Measurements from ENCODE around the gene CCL17.

The CCL17 gene

DNA sequence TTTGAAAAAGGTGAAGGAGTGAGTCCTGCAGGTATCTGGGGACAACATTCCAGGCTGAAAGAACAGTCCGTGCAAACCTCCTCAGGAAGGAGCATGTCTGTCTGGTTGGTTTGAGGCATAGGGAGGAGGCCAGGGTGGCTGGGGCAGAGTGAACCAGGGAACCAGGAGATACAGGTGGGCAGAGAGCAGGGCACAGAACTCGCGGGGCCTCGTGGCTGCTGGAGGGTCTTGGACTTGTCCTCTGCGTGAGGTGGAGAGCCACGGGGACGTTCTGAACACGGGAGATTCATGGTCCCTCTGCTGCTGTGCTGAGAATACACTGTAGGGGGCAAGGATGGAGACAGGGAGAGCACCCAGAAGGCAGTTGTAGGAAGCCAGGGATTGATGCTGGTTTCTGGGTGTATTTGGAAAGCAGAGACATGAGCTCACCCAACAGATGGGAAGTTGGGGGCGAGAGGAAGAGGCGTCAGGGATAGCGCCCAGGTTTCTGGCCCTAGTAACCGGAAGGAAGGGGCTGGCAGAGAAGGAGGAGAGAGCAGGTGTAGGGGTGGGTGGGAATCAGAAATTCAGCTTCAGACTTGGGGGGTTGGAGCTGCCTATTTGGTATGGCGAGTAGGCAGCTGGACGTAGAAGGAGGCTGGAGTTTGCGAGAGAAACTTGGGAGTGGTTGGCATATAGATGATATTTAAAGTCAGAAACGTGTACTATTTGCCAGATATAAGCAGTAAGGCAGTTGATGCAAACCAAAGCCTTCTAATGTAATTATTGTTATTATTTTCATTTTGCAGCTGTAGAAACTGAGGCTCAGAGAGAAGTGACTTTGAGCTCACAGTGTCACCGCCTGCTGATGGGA is at the start of gene CCL17:
CCL17 (plus strand) TSS at position 803 of the 853 bp plus-strand sequence. CDS start 9,166 bp downstream, outside the sequence.
- H3K4me3 Mint-ChIP-seq, result no peak within 1 kb of the TSS
- H3K4me1 Mint-ChIP-seq (ENCODE audit: low read depth), result peaks cover 10% of the 10 kb centered on the region
- no peaks in the 10 kb centered on the region for H3K36me3 Mint-ChIP-seq (ENCODE audit: low read depth)
- no peaks in the 10 kb centered on the region for H3K9me3 Mint-ChIP-seq
- no peak within 1 kb of the TSS for H3K27ac Mint-ChIP-seq
- no peaks in the 10 kb centered on the region for H3K27me3 Mint-ChIP-seq

DNA sequence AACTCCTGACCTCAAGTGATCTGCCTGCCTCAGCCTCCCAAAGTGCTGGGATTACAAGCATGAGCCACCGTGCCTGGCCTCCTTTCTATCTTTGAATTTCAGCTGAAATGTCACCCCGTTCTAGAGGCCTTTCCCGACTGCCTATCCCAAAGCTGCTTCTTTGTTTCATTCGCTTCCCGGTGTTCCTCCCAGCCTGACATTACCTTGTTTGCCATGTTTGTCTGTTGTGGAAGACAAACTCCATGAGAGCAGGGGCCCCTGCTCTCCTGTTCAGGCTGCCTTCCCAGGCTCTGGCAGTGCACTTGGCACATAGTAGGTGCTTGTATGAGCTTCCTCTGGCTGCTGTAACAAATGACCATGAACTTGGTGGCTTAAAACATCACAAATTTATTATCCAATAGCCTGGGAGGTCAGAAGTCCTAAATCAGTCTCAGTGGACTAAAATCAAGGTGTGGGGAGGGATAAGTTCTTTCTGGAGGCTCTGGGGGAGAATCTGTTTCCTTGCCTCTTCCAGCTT is 48.6 kb upstream of the CCL17 start:
- no peaks in the 10 kb centered on the region for H3K9me3 Mint-ChIP-seq
- no peak overlapping the region for H3K27ac Mint-ChIP-seq
- H3K27me3 Mint-ChIP-seq, result peaks cover 8% of the 10 kb centered on the region
- H3K36me3 Mint-ChIP-seq (ENCODE audit: low read depth), result no peaks in the 10 kb centered on the region
- H3K4me1 Mint-ChIP-seq (ENCODE audit: low read depth), result peaks cover 19% of the 10 kb centered on the region
- H3K4me3 Mint-ChIP-seq, result no peak overlapping the region

DNA sequence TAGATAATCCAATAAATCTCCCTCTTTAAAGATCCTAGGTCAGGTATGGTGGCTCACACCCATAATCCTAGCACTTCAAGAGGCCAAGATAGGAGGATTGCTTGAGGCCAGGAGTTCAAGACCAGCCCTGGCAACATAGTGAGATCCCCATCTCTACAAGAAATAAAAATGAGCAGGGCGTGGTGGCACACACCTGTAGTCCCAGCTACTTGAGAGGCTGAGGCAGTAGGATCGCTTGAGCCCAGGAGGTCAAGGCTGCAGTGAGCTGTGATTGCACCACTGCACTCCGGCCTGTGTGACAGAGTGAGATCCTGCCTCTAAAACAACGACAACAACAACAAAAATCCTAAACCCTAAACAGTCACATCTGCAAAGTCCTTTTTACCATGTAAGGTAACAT is 48.0 kb upstream of the CCL17 start:
- H3K4me1 Mint-ChIP-seq (ENCODE audit: low read depth), result peaks cover 19% of the 10 kb centered on the region
- no peaks in the 10 kb centered on the region for H3K9me3 Mint-ChIP-seq
- H3K36me3 Mint-ChIP-seq (ENCODE audit: low read depth), result no peaks in the 10 kb centered on the region
- H3K27ac Mint-ChIP-seq, result no peak overlapping the region
- no peak overlapping the region for H3K4me3 Mint-ChIP-seq
- H3K27me3 Mint-ChIP-seq, result peaks cover 8% of the 10 kb centered on the region

DNA sequence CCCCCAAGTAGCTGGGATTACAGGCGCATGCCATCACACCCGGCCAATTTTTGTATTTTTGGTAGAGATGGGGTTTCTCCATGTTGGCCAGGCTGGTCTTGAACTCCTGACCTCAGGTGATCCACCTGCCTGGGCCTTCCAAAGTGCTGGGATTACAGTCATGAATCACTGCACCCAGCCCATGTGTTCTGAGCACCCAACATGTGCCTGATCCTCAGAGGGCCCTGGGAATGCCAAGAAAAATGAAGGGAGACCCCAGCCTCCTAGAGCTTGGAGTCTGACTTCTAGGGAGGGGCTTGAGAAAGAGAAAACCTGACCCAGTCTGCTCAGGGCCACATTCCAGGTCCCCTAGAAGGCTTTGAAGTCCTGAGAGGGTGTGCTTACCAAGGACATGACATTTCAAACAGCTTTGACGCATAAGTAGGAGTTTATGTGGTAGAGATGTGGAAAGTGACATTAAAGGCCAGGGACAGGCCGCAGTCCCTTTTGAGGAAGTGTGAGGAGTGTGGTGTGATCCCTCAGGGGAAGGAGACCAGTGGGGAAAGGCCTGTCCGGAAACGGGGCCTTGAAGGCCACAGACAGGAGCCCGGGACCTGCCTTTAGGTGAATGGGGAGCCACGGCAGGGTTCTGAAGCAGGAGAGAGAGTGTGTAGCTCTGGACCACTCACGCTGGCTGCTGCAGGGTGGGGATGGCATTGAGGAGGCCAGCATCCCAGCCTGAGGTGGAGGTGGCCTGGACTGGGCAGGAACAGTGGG is 47.1 kb upstream of the CCL17 start:
- peaks cover 19% of the 10 kb centered on the region for H3K4me1 Mint-ChIP-seq (ENCODE audit: low read depth)
- H3K36me3 Mint-ChIP-seq (ENCODE audit: low read depth), result no peaks in the 10 kb centered on the region
- peak overlapping the region; percentile 74 for H3K4me3 Mint-ChIP-seq
- H3K27me3 Mint-ChIP-seq, result no peaks in the 10 kb centered on the region
- H3K9me3 Mint-ChIP-seq, result no peaks in the 10 kb centered on the region
- peak overlapping the region; percentile 91 for H3K27ac Mint-ChIP-seq

DNA sequence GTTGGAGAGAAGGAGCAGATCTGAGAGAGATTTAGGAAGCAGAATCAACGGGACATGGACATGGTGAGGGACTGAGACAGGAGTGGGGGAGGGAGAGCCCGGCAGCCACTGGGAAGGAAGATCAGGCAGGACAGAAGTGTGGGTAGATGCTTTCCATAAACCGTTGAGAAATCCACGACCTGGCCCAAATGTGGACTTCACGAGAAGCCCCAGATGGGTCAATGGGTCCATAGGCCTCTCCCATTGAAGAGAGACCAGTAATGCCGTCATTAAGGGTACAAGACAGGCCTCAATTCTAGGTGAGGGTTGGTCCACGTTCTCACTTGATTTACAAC is 46.5 kb upstream of the CCL17 start:
- Mint-ChIP-seq H3K36me3 (ENCODE audit: low read depth) (no peaks in the 10 kb centered on the region), H3K27me3 (no peaks in the 10 kb centered on the region), H3K4me3 (peak overlapping the region; percentile 74), H3K9me3 (no peaks in the 10 kb centered on the region), H3K4me1 (ENCODE audit: low read depth) (peaks cover 19% of the 10 kb centered on the region), H3K27ac (peak overlapping the region; percentile 91)

DNA sequence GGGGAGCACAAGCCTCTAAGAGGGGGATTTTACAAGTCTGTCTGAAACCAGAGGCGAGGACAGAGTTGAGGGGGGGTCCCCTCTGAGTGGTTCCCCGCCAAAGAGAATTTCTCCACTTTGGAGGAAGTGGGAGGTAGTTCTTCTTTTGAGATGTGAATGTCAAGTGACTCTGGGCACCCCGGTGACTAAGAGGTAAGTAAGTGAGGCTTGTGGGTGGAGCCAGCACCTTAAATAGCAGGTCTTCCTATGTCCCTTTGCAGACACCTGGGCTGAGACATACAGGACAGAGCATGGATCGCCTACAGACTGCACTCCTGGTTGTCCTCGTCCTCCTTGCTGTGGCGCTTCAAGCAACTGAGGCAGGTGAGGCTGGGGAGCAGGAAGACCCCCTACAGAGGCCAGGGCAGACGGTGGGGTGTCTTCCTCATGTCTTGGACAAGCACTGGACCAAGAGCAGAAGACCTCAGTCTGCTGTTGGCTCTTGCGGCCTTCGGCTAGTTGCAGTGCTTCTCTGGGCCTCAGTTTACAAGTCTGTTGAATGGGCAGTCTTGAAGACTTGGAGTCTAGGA is 46.0 kb upstream of the CCL17 start, which contains the start of gene CCL22:
CCL22 (plus strand) TSS at position 257 of the 569 bp plus-strand sequence; CDS start at position 291, 34 bp downstream.
- peak within 1 kb of the TSS; percentile 74 for H3K4me3 Mint-ChIP-seq
- peak within 1 kb of the TSS; percentile 91 for H3K27ac Mint-ChIP-seq
- no peaks in the 10 kb centered on the region for H3K9me3 Mint-ChIP-seq
- H3K4me1 Mint-ChIP-seq (ENCODE audit: low read depth), result peaks cover 19% of the 10 kb centered on the region
- no peaks in the 10 kb centered on the region for H3K27me3 Mint-ChIP-seq
- no peaks in the 10 kb centered on the region for H3K36me3 Mint-ChIP-seq (ENCODE audit: low read depth)

DNA sequence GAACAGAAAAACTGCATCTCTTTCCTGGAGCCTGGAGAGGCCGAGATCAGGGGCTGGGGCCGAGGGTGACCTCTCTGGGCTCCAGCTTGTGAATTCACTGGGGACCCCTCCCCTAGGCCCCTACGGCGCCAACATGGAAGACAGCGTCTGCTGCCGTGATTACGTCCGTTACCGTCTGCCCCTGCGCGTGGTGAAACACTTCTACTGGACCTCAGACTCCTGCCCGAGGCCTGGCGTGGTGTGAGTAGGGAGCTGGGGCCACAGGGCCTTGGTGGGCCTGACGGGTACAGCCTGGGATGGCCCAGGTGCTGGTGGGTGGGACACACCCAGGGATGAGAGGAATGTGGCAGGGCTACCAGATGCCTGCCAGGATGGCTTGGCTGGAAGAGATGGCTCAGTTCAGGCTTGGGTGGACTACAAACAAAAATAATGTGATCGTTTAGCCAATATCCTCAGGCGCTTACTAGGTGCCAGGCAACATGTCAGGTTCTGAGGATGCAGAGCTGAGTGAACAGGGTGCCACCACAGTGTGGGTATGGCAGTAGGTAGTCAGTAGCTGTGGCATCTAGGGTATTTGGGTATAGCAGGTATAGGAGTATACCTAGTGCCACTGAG is 44.1 kb upstream of the CCL17 start:
- H3K36me3 Mint-ChIP-seq (ENCODE audit: low read depth), result no peaks in the 10 kb centered on the region
- H3K4me3 Mint-ChIP-seq, result peak overlapping the region; percentile 60
- H3K4me1 Mint-ChIP-seq (ENCODE audit: low read depth), result peaks cover 19% of the 10 kb centered on the region
- H3K27me3 Mint-ChIP-seq, result peaks cover 5% of the 10 kb centered on the region
- H3K27ac Mint-ChIP-seq, result no peak overlapping the region
- H3K9me3 Mint-ChIP-seq, result no peaks in the 10 kb centered on the region

DNA sequence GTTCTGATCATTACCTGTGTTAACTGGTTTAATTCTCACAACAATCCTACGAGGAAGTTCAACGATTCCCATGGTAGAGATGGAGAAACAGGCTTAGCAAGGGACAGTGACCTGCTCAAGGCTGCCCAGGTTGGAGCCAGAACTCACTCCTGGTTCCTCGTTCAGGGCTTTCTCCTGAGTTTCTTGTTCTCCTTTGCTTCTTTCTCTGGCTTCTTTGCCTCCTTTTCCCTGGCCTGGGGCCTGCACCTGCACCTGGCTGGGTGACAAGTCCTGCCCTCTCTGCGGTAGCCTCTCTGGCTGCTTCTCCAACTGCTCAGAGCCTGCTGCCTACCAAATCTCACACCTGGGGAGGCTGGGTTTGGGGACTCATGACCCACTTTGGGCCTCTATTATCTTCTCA is 43.2 kb upstream of the CCL17 start:
- Mint-ChIP-seq H3K4me3 (peak overlapping the region; percentile 42), H3K4me1 (ENCODE audit: low read depth) (peaks cover 19% of the 10 kb centered on the region), H3K36me3 (ENCODE audit: low read depth) (no peaks in the 10 kb centered on the region), H3K27ac (no peak overlapping the region), H3K9me3 (no peaks in the 10 kb centered on the region), H3K27me3 (peaks cover 6% of the 10 kb centered on the region)

DNA sequence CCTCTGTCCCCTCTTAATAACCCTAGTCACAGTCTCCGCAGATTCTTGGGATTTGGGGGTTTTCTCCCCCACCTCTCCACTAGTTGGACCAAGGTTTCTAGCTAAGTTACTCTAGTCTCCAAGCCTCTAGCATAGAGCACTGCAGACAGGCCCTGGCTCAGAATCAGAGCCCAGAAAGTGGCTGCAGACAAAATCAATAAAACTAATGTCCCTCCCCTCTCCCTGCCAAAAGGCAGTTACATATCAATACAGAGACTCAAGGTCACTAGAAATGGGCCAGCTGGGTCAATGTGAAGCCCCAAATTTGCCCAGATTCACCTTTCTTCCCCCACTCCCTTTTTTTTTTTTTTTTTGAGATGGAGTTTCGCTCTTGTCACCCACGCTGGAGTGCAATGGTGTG is 40.4 kb upstream of the CCL17 start:
- Mint-ChIP-seq H3K9me3 (no peaks in the 10 kb centered on the region), H3K36me3 (ENCODE audit: low read depth) (no peaks in the 10 kb centered on the region), H3K27me3 (peaks cover 12% of the 10 kb centered on the region), H3K4me1 (ENCODE audit: low read depth) (peaks cover 3% of the 10 kb centered on the region), H3K27ac (no peak overlapping the region), H3K4me3 (no peak overlapping the region)

DNA sequence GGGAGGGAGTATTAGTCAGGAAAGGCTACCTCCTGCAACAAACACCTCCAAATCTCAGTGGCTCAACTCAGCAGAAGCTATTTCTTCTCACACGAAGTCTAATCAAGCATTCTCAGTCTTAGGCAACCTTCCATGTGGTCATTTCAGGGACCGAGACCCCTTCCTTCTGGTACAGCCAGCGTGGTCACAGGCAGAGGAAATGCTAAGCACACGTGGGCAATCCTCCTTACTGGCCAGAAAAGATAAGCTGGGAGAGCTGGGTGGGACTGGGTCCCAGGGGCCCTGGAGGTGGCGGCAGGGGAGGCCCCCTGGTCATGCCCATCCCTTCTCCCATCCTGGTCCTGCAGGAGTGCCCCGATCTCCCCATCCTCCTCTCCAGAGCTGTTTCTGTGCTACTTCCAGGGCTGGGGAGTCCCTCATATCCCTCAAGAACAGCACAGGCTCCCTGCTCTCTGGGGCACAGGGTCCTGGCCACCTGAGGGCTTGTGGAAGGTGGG is 38.0 kb upstream of the CCL17 start:
- no peak overlapping the region for H3K27ac Mint-ChIP-seq
- no peak overlapping the region for H3K4me3 Mint-ChIP-seq
- peaks cover 3% of the 10 kb centered on the region for H3K4me1 Mint-ChIP-seq (ENCODE audit: low read depth)
- no peaks in the 10 kb centered on the region for H3K9me3 Mint-ChIP-seq
- H3K36me3 Mint-ChIP-seq (ENCODE audit: low read depth), result no peaks in the 10 kb centered on the region
- peaks cover 12% of the 10 kb centered on the region for H3K27me3 Mint-ChIP-seq

DNA sequence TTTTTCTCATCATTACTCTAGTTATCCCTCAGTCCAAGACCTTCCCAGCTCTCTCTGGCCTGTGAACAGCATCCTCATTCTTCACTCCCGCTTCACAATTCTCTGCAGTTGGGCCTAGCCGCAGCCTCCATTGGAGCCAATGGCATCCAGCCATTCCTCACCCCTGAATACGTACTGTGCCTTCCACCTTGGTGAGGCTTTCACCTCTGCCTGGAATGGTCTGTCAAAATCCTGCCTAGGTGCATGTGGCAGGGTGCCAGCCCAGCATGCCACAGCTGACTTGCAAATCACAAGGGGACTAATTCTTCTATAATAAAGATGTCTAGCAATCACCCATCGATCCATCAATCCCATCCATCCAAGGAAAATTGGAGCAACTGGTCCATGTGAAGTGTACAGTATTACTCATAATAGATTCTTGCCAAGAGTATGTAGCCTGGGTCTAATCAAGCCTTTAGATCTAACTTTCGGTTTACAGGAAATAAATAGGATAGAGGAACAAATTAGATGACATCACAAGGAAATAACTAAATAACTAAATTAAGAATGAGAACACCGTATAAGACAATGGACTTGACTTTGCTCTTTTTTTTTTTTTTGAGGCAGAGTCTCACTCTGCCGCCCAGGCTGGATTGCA is 37.3 kb upstream of the CCL17 start:
- H3K36me3 Mint-ChIP-seq (ENCODE audit: low read depth), result no peaks in the 10 kb centered on the region
- H3K27ac Mint-ChIP-seq, result no peak overlapping the region
- no peak overlapping the region for H3K4me3 Mint-ChIP-seq
- H3K4me1 Mint-ChIP-seq (ENCODE audit: low read depth), result peaks cover 3% of the 10 kb centered on the region
- no peaks in the 10 kb centered on the region for H3K9me3 Mint-ChIP-seq
- H3K27me3 Mint-ChIP-seq, result peaks cover 12% of the 10 kb centered on the region

DNA sequence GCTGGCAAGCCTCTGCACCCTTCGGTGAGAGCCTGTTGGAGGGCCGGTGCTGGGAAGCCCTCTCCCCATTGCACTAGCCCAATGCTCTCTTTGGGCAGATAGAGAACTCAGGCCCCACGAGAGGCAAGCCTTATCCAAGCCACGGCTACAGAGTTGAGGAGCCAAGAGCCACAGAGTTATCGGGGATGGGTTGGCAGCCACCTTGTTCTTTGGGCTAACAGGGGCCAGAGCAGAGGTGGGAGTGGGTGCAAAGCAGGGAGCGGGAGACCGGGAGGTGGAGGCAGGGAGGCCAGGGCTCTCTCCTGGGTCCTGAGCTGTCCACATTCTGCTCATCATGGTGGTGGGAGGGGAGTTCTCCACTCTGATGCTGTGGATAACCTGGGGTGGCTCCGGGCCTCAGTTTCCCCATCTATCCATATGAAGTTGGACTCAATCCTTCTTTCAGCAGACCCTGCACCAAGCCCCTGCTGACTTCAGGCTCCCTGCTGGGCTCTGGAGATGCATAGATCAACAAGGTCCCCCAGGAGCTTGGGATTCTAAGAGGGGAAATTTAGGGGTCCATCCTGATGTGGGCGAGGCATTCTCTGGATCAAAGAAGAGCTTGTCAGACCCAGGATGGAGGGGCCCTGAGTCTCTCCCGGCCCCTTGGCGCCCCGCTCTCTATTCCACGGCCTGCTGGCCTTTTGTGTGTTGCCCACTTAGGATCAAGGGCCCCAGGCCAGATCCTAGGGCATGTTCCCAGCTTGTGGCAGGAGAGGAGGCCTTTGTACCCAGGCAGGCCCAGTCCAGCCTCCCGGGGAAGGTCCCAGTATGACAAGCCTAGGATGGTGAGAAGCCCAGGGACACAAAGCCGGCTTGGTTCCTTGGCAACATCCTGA is 32.8 kb upstream of the CCL17 start:
- Mint-ChIP-seq H3K4me1 (ENCODE audit: low read depth) (peaks cover 40% of the 10 kb centered on the region), H3K27ac (no peak overlapping the region), H3K9me3 (no peaks in the 10 kb centered on the region), H3K27me3 (peaks cover 6% of the 10 kb centered on the region), H3K36me3 (ENCODE audit: low read depth) (no peaks in the 10 kb centered on the region), H3K4me3 (no peak overlapping the region)

DNA sequence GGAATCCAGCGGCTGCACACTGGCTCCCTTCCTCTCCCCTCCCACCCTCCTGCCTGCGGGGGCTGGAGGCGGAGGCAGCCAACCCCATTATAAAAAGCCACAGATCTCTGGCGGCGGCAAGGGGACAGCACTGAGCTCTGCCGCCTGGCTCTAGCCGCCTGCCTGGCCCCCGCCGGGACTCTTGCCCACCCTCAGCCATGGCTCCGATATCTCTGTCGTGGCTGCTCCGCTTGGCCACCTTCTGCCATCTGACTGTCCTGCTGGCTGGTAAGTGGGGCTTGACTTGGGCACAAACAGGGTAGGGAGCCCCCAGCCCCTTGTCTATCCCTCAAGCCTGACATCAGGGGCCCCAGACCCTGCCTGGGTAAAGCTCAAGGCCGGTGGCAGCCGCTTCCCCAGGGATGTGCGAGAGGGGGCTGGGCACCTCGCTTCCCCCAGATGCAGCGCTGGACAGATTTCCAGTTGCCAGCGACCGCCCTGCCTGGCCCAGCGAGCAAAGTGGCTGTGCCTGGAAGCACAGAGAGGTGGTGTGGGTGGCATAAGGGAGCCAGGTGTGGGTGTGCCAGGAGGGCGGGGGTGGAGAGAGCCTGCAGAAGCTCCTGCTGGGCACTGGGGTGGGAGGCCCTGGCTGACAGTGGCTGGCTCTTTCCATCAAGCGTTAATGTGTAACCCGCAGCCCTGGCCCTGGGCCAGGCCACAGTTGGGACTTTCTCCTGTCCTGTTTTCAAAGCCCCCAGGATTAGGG is 32.0 kb upstream of the CCL17 start, which contains the start of gene CX3CL1:
CX3CL1 (plus strand) TSS at position 119 of the 745 bp plus-strand sequence; CDS start at position 198, 79 bp downstream.
- Mint-ChIP-seq H3K27me3 (no peaks in the 10 kb centered on the region), H3K27ac (peak within 1 kb of the TSS; percentile 33), H3K9me3 (no peaks in the 10 kb centered on the region), H3K4me1 (ENCODE audit: low read depth) (peaks cover 45% of the 10 kb centered on the region), H3K4me3 (no peak within 1 kb of the TSS), H3K36me3 (ENCODE audit: low read depth) (no peaks in the 10 kb centered on the region)
